Daoy (cell line): ENCODE measurements around the gene CNPY2. TPM values are rescaled to one million over a fixed set of nuclear protein-coding genes. Genes with fewer than 3 reads are reported as not detected.
A peak's percentile ranks its signal among the peaks of the same experiment; 100 is the strongest.
"Not testable (repeated sequence)": the region's sequence is repeated elsewhere in the genome, so short reads cannot be mapped to it uniquely, and the experiment has no call there.

Source experiments
- DNase-seq: peaks from one replicate; pipeline ENCODE4 v3.0.0-alpha.2; 2015; ENCODE audit warnings: low read depth
- total RNA-seq: library from RNA; depleted of rRNA; stranded (reverse); fragments of >200 nt; shearing (Covaris generic); gene quantifications from 2 replicates; pipeline ENCODE4 v1.2.3, GENCODE V29; 2014; rRNA removed

The CNPY2 gene
- total RNA-seq = 136 and 177 TPM in 2 replicates

GRCh38 chr12:56315622-56316473 is at the start of gene CNPY2:
Gene CNPY2 (minus strand): TSS chr12:56315988. CDS start chr12:56315217, 771 bp downstream.
- peak; percentile 99 for DNase-seq

GRCh38 chr12:56362130-56363059 is 46.6 kb upstream of the CNPY2 start, which contains the start of gene APOF:
Gene APOF (minus strand): TSS chr12:56362857. CDS start chr12:56362745, 112 bp downstream.
- no peak for DNase-seq

- DNase-seq = no peak
These were observed 45.8 kb upstream of the CNPY2 start for GRCh38 chr12:56361487-56362129.

GRCh38 chr12:56359851-56360767 is 44.3 kb upstream of the CNPY2 start, which contains the start of gene STAT2:
Gene STAT2 (minus strand): TSS chr12:56360107. CDS start chr12:56356571, 3,536 bp downstream.
- peak; percentile 100 for DNase-seq

GRCh38 chr12:56358836-56359532 is 43.2 kb upstream of the CNPY2 start:
- DNase-seq = no peak

- DNase-seq = no peak
These were observed 35.5 kb upstream of the CNPY2 start for GRCh38 chr12:56351325-56351724.

- DNase-seq = no peak
These were observed 34.9 kb upstream of the CNPY2 start for GRCh38 chr12:56350662-56351061.

GRCh38 chr12:56348776-56349175 is 33.0 kb upstream of the CNPY2 start:
- no peak for DNase-seq

GRCh38 chr12:56347255-56347654 is 31.5 kb upstream of the CNPY2 start:
- DNase-seq = not testable (repeated sequence)

GRCh38 chr12:56346675-56347074 is 30.9 kb upstream of the CNPY2 start:
- no peak for DNase-seq

GRCh38 chr12:56342290-56342689 is 26.5 kb upstream of the CNPY2 start:
- not testable (repeated sequence) for DNase-seq

- DNase-seq = no peak
These were observed 25.8 kb upstream of the CNPY2 start for GRCh38 chr12:56341616-56342015.

- DNase-seq = no peak
These were observed 23.3 kb upstream of the CNPY2 start for GRCh38 chr12:56339158-56339422.

- peak; percentile 75 for DNase-seq
These were observed 22.7 kb upstream of the CNPY2 start, which contains the start of gene IL23A for GRCh38 chr12:56338308-56339157. Gene IL23A (plus strand): TSS chr12:56338884. CDS start chr12:56339045, 161 bp downstream.

GRCh38 chr12:56337753-56338251 is 22.0 kb upstream of the CNPY2 start:
- no peak for DNase-seq

- no peak for DNase-seq
These were observed 20.8 kb upstream of the CNPY2 start for GRCh38 chr12:56336361-56337167.

- DNase-seq = not testable (repeated sequence)
These were observed 19.7 kb upstream of the CNPY2 start for GRCh38 chr12:56335527-56335926.

GRCh38 chr12:56334490-56334793 is 18.7 kb upstream of the CNPY2 start:
- no peak for DNase-seq
